ENCODE measurements around the gene GPR12.
"Not testable (repeated sequence)": the region's sequence is repeated elsewhere in the genome, so short reads cannot be mapped to it uniquely, and the experiment has no call there.

The GPR12 gene

DNA sequence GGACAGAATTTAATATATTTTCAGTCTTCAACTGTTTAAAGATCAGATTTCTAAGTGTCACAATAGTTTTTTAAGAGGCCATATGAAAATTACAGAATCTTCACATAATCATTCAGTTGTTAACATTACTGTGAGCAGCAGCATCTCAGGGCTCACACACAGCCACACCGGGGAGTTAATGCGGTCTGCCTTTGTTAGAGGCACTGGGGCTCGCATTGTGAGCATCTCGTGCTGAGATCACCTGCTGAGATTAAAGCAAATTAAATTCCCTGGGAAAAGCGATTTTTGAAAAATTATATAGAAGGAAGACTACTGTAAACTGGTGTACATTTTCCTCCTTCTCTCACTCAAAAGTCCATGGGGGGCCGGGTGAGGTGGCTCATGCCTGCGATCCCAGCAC lies 16.6 kb downstream of the GPR12 start:
- peak; percentile 81 for DNase-seq

DNA sequence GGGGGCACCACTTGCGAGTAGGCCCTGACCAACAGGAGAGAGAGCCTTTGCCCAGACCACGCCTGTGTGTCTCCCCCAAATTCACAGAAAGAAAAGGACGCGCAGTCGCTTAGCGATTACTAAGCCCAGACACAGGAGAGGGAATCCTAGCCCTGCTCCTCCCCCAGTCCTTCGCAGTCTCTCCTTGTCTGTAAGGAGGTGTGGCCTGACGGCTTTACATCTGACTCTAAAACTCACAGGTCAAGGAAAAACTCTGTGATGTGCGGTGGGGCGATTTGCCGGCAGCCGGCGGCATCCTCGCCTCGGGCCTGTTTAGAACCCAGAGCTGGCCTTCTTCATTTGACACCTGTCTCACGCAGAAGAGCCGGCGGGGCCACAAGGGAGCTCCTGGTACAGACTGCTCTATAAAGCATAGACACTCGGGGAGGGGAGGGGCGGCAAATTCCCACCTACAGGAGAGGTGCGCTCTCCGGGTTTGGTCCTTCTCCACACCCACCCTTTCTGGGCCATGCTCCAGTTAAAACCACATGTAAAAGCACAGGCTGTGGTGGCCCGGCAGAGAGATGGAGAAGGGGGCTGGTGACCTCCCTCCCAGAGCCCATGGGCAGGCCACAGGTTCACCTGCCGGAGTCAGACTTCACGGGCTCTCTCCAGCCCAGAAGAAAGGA lies 17.8 kb downstream of the GPR12 start:
- DNase-seq = no peak

DNA sequence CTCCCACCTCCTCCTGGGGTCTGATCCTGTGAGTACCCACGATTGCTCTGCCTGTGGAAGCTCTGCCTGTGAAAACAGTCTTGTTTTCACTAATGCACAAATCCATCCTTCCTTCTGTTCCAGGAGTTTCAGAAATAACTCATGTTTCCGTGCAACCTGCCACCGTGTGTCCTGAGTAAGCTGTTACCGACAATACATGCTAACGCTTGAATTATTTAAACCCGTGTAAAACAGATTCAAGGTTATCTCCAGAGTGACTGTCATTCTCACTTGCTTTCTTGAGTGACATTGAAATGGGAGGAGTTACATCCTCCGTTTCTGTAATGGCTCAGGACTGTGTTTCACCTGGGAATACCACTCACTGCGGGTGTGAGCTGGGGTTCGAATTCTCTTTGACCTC lies 24.9 kb downstream of the GPR12 start:
- DNase-seq = no peak

DNA sequence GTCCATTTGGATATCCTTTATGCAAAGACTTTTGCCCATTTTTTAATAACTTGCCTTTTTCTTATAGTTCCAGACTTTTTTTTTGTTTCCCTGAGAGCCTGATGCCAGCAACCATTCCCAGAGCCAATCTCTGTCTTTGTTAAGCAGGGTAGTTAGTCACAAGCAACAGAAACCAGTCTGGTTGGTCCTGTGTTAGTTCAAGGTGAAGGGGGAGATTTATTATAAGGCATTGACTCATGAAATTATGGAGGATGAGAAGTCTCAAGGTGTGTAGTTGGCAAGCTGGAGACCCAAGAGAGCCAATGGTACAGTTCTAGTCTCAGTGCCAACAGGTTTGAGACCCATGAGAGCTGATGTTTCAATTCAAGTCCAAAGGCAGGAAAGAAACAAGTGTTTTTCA lies 33.0 kb downstream of the GPR12 start:
- DNase-seq = peak; percentile 46

DNA sequence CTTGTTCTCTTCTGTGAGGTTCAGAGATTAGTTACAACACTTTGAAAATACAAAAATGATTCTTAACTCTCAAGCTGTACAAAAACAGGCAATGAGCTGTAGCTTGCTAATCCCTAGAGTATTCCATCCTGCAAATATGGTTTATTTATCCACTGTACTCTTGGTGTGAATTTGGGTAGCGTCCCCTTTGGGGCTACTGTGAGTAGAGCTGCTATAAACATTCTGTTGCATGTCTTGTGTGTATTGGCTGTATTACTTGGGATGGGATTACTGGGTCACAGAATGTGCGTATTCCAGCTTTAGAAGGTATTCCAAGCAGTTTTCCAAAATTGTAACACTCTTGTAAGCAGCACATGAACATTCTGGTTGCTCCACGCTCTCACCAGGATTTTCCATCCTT lies 33.5 kb downstream of the GPR12 start:
- no peak for DNase-seq

DNA sequence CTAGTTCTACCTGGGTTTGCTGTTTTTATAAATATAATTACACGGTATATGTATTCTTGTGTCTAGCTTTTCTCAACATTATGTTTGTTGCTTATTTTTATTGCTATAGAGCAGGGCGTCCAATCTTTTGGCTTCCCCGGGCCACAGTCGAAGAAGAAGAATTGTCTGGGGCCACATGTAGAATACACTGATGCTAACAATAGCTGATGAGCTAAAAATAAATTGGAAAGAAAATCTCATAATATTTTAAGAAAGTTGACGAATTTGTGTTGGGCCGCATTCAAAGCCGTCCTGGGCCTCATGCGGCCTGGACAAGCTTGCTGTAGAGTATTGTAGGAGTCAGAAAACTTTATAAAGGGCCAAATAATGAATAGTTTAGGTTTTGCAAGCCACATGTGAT lies 33.9 kb downstream of the GPR12 start:
- DNase-seq = no peak

DNA sequence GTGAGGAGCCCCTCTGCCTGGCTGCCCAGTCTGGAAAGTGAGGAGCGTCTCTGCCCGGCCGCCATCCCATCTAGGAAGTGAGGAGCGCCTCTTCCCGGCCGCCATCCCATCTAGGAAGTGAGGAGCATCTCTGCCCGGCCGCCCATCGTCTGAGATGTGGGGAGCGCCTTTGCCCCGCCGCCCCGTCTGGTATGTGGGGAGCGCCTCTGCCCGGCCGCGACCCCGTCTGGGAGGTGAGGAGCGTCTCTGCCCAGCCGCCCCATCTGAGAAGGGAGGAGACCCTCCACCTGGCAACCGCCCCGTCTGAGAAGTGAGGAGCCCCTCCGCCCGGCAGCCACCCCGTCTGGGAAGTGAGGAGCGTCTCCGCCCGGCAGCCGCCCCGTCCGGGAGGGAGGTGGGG lies 37.0 kb downstream of the GPR12 start:
- DNase-seq = not testable (repeated sequence)

DNA sequence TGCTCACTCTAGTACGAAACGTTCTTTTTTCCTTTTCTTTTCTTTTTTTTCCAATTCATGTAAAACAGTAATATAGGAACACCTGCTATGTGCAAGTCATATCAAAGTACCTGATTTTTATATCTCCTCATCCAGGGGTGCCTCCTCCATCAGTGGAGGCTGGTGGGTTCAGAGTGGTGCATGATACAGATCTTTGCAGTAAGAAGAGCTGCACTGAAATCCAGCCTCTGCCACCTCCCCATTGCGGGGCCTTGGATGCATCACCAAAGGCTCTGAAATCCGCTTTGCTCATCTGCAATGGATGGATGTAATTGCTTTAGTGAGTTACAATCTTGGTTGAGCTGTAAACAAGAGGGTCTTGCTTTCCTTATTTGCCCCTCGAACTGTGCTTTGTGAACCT lies 38.3 kb downstream of the GPR12 start:
- DNase-seq = no peak

DNA sequence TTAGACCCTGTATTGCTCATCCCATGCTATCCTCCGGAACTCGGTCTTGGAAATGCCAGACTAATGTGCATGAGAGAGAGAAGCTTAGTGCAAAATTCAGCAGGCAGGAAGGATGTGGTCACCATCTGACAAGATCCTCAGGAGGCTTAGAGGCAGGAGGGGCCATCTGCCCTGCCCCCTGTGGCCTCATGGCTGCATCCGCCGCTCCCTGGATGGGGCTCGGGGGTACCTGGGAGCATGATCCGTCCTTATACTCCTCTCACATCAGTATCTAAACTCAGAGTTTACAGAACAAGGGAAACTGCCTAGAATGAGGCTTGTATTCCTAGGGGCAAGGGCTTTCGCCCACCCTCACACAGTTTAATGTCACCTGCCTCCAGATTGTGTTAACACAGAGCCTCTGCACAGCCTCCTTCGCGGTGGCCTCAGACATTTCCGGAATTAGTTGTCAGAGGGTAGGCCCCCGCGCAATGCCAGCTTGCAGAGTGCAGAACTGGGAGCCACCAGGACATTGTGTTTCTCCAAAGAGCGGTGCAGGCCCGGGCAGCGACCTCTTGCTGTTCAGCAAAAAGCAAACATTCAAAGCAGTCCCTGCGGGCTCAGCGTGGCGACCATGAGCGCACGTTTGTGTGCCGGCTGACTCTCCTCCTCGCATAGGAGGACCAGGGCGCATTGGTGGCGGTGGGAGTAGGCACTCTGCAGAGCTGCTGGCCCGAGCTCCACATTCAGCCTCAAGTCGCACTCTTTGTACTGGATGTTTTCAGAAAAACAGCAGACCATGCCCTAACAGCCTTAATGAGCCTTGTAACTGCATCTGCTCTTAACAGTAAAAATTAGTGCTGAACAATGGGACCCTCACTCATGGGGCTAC lies 39.1 kb downstream of the GPR12 start:
- peak; percentile 91 for DNase-seq

DNA sequence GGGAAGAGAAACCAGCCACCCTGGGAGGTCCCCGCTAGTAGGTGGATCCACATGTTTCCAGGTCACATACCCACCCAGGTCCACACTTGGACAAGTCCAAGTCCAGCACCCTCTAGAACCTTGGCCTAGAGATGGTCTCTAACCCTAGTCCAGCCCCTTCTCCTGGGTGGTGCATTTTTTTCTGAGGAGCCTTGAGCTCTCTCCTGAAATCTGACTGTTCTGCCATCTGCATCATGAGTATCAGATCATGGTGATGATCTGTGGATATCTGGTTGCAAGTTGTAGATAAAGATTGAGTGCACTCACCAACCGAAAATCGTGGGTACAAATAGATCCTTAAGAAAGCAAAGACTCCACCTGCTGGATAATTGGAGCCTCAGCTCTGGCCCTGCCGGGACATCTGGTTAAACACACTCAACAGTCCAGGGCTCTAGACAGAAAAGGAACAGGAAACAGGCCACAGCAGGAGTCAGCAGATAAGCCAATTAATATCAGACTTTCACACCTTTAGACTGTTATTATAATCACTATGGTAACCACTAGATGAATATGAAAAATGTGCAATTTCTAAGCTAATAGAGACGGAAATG lies 41.1 kb downstream of the GPR12 start:
- DNase-seq = peak; percentile 98

DNA sequence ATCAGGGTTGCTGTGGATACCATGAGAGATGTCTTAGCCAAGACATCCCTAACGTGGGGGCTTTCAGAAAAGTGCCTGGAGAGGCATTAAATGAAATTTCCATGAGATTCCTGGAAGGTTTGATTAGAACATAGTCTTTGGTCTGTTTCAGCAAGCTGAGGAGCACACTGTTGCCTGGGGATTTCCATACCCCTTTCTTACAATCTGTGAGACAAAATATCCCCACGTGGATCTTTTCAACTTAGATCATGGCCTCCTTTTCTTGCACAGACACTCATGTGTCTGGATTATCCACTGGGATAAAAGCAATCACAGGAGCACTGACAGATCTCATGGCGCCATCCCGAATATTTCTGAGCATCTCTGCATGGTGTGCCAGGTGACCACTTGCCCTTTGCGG lies 41.7 kb downstream of the GPR12 start:
- no peak for DNase-seq

DNA sequence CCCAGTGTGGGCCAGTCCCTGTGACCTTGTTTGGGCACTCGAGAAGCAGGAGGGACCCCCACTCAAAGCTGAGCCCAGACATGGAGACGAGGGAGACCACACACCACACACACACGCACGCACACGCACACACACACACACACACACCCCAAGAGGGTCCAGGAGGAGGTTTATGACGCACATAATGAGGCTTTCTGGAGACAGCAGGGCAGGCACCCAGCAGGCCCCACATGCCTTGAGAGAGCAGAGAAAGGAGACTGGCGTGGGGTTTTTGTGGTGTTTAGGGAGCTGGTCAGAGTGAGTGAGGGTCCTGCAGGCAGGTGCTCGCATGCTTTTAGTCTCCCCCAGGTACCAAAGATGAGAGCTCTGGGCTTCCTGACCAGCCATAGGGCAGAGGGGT lies 42.4 kb downstream of the GPR12 start:
- no peak for DNase-seq

DNA sequence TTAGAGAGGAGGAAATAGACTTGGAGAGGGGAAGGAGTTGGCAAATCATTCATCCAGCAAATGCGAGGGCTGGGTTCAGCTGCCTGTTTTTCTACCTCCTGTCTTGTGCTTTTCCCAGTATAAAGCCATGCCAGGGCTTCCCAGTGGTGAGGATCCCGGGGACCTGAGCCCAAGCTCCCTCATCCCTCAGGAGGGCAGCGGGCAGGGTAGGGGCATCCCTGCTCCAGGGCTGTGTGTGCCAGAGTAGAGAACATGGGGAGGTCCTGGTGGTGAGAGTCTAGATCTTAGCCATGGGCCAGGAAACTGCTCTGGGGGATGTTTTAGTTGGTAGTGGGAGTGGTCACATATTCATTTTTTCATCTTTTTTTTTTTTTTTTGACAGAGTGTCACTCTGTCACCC lies 43.6 kb downstream of the GPR12 start:
- DNase-seq = no peak

DNA sequence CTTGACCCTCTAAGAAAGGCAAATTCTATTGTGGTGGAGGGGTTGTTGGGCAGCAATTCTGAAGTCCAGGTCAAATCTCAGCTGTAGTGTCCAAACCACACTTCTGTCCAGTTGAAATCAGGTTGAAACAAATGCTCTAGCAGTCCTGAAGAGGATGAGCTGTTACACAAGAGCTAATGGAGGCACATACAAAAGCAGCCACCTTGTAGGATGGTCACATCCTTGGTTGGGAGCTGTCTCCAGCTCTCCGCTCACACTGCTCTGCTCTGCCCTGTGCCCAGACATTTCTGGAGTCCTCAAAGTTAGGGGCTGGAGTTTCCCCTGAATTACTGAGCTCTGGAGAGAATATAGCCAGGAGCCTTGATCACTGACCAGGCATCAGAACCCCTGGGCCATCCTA lies 47.2 kb downstream of the GPR12 start:
- no peak for DNase-seq

DNA sequence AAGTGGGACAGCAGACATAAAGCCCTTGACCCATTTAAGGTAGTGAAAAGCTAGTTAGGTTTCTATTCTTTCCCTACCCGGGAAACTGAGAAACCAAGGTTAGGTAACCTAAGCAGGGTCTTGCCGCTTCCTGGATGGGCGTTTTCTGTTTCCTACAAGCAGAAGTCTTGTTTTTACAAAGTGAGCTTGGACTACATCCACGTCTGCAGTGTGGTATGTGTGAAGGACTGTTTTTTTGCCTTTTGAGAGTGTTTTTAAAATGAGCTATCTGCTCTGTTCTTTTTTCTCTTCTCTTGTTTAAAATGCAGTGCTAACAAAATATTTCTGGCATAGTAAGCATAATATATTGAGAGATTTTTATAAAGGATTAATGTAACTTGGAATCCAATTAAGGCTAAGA lies 49.4 kb downstream of the GPR12 start:
- DNase-seq = no peak

DNA sequence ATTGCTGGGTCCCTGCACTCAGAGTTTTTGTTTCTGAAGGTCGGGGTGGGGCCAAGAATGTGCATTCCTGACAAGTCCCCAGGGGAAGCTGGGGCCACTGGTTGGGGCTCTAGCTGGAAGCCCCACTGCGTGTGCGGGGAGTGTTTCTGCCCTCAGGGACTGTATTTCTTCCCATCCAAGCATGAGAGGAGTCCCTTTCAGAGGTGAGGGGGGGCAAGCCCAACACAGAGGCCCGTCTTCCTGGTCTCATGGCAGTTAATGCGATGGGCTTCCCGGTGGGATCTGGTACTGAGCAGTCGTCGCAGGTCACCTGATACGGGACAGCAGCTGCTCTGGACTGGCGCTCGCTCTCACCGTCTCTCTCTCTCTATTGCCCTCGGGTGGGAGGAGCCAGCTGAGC lies 50.4 kb downstream of the GPR12 start:
- no peak for DNase-seq

DNA sequence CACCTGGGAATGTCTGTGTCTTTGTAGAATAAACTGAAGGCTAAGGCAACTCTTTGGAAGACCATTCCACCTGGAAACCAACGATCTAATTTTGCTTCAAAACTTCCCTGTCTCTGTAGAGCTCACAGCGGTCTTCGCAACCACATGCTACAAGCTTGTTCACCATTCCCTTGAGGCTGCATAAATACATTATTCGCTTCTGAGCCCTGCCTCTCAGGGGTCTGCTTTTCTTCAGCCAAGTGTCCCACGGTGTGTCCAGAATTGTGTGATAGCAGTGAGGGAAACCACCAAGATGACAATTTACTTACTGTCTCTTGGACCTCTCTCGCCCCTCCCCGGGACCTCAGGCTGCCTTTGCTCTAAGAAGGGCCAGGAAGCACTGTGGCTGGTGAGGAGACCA lies 51.1 kb downstream of the GPR12 start:
- DNase-seq = no peak

DNA sequence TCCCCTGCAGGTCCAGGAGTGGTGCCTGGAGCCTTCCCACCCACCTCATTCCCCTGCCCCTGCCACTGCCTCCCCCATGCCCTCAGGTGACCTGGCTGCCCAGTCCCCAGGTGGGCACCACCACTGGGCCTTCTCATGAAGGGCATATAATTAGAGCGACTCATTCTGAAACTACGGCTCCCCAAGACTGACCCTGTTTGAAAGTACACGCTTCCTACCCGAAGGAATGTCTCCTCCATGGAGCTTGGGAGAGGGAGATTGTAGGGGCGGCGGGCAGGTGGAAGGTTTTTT lies 52.6 kb downstream of the GPR12 start:
- no peak for DNase-seq

DNA sequence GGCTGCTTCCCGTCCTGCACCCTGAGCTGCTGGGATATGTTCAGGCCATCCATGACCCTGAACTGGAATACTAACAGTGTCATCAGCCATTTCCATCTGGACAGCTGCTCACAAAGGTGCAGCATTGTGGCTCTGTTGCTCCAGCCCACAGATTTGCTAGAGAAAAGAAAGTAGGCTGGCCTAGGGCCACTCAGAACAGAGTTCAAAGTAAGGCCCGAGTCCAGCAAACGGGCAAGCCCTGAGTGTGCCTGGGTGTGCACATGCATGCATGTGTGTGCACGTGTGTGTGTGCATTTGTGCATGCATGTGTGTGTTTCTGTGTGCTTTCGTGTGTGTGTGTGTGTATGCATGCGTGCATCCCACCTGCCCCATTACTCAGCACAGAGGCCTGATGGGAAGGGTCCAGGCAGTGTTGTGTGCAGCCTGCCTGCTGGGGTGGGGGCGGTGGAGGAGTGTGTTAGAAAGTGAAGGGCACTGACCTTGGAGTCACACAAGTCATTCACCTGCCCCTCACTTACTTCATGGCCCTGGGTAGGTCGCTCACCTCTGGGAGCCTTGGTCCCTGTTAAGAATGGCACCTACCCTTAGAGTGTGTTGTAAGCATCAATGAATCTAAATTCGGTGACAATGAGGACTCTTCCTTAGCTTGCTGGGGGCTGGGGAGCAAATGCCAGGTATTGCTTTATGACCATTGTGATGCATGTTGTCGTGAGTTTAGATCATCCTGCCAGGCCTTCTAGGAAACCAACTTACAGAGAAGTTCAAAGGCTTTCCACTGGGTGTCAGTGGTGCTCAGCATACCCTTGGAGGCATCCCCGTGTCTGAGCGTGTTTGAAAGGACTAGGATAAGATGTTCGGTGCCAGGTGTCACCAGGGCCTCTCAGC lies 53.2 kb downstream of the GPR12 start:
- peak; percentile 83 for DNase-seq

DNA sequence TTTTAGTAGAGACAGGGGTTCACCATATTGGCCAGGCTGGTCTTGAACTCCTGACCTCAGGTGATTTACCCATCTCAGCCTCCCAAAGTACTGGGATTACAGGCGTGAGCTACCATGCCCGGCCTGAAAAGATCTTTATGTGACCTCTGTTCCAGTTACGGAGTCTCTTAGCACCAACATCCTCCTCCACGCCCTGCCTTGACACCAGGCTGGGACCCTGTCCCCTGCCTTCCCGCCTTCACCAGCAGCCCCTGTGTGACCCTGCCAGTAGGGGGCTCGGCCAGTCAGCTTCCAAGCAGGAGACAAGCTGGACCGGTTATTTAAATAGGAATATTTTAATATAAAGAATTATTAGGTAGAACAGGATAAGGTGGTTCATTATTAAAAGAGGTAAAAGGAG lies 54.2 kb downstream of the GPR12 start:
- no peak for DNase-seq

DNA sequence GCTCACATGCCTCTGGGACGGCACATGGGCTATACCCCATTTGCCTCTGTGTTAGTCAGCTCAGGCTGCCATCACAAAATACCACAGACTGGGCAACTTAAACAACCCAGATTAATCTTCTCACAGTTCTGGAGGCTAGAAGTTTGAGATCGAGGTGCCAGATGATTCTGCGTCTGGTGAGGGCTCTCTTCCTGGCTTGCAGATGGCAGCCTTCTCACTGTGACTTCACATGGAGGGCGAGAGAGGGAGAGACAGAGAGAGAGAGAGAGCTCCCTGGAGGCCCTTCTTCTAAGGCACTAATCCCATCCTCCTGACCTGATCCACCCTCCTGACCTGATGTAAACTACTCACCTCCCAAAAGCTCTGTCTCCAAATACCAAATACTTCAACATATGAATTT lies 55.0 kb downstream of the GPR12 start:
- DNase-seq = no peak
